ENCODE data around the gene NMRK1. TPM values are rescaled to one million over a fixed set of nuclear protein-coding genes. Genes with fewer than 3 reads are reported as not detected.

Gene NMRK1
- total and polyA plus RNA-seq, 2 experiments from 2014 or later: 6.2 to 15.8 TPM

DNA sequence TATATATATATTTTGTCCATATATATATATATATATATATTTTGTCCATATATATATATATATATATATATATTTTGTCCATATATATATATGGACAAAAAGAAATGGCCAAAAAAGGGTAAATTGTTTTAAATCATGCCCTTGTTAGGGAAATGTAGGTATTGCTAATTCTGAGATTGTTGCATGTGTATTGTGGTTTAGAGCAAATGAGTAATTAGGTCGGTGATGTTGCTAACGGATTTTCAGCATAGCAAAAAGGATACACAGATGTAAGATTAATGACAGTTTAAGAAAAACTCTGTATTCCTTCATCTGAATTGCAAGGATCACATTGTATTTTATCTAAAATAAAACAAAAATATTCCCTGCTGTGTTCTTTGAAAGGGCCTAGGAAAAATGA lies 40.6 kb upstream of the NMRK1 start (continued):
- TF ChIP-seq, protein P1, sequence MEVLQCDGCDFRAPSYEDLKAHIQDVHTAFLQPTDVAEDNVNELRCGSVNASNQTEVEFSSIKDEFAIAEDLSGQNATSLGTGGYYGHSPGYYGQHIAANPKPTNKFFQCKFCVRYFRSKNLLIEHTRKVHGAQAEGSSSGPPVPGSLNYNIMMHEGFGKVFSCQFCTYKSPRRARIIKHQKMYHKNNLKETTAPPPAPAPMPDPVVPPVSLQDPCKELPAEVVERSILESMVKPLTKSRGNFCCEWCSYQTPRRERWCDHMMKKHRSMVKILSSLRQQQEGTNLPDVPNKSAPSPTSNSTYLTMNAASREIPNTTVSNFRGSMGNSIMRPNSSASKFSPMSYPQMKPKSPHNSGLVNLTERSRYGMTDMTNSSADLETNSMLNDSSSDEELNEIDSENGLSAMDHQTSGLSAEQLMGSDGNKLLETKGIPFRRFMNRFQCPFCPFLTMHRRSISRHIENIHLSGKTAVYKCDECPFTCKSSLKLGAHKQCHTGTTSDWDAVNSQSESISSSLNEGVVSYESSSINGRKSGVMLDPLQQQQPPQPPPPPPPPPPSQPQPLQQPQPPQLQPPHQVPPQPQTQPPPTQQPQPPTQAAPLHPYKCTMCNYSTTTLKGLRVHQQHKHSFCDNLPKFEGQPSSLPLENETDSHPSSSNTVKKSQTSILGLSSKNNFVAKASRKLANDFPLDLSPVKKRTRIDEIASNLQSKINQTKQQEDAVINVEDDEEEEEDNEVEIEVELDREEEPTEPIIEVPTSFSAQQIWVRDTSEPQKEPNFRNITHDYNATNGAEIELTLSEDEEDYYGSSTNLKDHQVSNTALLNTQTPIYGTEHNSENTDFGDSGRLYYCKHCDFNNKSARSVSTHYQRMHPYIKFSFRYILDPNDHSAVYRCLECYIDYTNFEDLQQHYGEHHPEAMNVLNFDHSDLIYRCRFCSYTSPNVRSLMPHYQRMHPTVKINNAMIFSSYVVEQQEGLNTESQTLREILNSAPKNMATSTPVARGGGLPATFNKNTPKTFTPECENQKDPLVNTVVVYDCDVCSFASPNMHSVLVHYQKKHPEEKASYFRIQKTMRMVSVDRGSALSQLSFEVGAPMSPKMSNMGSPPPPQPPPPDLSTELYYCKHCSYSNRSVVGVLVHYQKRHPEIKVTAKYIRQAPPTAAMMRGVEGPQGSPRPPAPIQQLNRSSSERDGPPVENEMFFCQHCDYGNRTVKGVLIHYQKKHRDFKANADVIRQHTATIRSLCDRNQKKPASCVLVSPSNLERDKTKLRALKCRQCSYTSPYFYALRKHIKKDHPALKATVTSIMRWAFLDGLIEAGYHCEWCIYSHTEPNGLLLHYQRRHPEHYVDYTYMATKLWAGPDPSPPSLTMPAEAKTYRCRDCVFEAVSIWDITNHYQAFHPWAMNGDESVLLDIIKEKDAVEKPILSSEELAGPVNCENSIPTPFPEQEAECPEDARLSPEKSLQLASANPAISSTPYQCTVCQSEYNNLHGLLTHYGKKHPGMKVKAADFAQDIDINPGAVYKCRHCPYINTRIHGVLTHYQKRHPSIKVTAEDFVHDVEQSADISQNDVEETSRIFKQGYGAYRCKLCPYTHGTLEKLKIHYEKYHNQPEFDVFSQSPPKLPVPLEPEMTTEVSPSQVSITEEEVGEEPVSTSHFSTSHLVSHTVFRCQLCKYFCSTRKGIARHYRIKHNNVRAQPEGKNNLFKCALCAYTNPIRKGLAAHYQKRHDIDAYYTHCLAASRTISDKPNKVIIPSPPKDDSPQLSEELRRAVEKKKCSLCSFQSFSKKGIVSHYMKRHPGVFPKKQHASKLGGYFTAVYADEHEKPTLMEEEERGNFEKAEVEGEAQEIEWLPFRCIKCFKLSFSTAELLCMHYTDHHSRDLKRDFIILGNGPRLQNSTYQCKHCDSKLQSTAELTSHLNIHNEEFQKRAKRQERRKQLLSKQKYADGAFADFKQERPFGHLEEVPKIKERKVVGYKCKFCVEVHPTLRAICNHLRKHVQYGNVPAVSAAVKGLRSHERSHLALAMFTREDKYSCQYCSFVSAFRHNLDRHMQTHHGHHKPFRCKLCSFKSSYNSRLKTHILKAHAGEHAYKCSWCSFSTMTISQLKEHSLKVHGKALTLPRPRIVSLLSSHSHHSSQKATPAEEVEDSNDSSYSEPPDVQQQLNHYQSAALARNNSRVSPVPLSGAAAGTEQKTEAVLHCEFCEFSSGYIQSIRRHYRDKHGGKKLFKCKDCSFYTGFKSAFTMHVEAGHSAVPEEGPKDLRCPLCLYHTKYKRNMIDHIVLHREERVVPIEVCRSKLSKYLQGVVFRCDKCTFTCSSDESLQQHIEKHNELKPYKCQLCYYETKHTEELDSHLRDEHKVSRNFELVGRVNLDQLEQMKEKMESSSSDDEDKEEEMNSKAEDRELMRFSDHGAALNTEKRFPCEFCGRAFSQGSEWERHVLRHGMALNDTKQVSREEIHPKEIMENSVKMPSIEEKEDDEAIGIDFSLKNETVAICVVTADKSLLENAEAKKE (CRISPR knock-in tag; IDR thresholded peaks at IDR 0.05): no peak

DNA sequence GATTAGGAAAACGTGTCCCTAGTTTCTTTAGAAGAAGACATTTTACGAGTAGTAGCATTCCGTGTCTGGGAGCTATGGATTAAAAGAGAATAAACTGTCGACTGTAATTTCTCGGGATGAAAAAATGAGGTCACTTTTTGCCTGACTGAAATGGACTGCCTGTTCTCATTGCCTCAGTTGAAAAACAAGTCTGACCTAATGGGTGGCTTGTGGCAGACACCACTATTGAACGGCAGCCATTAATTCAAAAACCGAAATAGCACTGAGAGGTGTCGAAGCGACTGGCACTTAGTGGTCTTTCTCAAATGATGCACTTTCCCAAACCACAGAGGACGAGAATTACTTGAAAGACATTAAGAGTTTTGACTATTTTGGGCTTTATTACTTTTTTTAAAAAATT lies 35.7 kb upstream of the NMRK1 start:
- H3K4me3 ChIP-seq: no peak overlapping the region
- no peaks in the 10 kb centered on the region for H3K9me3 Mint-ChIP-seq
- peaks cover 4% of the 10 kb centered on the region; the same call in 1 of the 3 replicates for H3K36me3 Mint-ChIP-seq (ENCODE audit: low read depth)
- H3F3A ChIP-seq (replicated peaks; ENCODE audit: low read depth): no peaks in the 10 kb centered on the region
- H3K27ac Mint-ChIP-seq: no peak overlapping the region
- ATAC-seq: no peak
- H3K4me2 ChIP-seq: no peak overlapping the region
- peaks cover 13% of the 10 kb centered on the region for H3K4me1 ChIP-seq (ENCODE audit: insufficient read depth)
- H3K79me2 ChIP-seq (replicated peaks; ENCODE audit: insufficient read depth): no peaks in the 10 kb centered on the region
- no peaks in the 10 kb centered on the region for H4K20me1 ChIP-seq (replicated peaks; ENCODE audit: insufficient read depth)
- no peaks in the 10 kb centered on the region for H3K27me3 ChIP-seq (ENCODE audit: insufficient read depth)
- peaks cover 10% of the 10 kb centered on the region for H3K4me1 Mint-ChIP-seq
- no peaks in the 10 kb centered on the region for H3K36me3 ChIP-seq (ENCODE audit: insufficient read depth)
- H3K27ac ChIP-seq (ENCODE audit: low read depth): no peak overlapping the region
- H3K27me3 Mint-ChIP-seq (ENCODE audit: insufficient read depth, low read depth, poor library complexity): no peaks in the 10 kb centered on the region
- H3K4me3 Mint-ChIP-seq: no peak overlapping the region
- DNase-seq (ENCODE audit: low spot score): no peak
- H2AFZ ChIP-seq: no peak overlapping the region
- no peaks in the 10 kb centered on the region for H3K9me2 ChIP-seq (ENCODE audit: insufficient read depth)
- TF ChIP-seq ZNF114 (CRISPR knock-in tag; IDR thresholded peaks at IDR 0.05) (no peak), ZNF331 (CRISPR knock-in tag; IDR thresholded peaks at IDR 0.05; ENCODE audit: low read depth) (no peak)
- TF ChIP-seq, protein P2, sequence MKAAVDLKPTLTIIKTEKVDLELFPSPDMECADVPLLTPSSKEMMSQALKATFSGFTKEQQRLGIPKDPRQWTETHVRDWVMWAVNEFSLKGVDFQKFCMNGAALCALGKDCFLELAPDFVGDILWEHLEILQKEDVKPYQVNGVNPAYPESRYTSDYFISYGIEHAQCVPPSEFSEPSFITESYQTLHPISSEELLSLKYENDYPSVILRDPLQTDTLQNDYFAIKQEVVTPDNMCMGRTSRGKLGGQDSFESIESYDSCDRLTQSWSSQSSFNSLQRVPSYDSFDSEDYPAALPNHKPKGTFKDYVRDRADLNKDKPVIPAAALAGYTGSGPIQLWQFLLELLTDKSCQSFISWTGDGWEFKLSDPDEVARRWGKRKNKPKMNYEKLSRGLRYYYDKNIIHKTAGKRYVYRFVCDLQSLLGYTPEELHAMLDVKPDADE (IDR thresholded peaks at IDR 0.05): no peak
- TF ChIP-seq, protein P3, sequence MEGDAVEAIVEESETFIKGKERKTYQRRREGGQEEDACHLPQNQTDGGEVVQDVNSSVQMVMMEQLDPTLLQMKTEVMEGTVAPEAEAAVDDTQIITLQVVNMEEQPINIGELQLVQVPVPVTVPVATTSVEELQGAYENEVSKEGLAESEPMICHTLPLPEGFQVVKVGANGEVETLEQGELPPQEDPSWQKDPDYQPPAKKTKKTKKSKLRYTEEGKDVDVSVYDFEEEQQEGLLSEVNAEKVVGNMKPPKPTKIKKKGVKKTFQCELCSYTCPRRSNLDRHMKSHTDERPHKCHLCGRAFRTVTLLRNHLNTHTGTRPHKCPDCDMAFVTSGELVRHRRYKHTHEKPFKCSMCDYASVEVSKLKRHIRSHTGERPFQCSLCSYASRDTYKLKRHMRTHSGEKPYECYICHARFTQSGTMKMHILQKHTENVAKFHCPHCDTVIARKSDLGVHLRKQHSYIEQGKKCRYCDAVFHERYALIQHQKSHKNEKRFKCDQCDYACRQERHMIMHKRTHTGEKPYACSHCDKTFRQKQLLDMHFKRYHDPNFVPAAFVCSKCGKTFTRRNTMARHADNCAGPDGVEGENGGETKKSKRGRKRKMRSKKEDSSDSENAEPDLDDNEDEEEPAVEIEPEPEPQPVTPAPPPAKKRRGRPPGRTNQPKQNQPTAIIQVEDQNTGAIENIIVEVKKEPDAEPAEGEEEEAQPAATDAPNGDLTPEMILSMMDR (conservative IDR thresholded peaks at IDR 0.05; ENCODE audit: low read depth in 2 of 2): no peak
- TF ChIP-seq, protein P1 (CRISPR knock-in tag; IDR thresholded peaks at IDR 0.05): no peak
